AG09319 (cell line): ENCODE results near the gene JARID2.

Experiments
- DNase-seq: peaks from one replicate; pipeline ENCODE4 v3.0.0-alpha.2; 2010; ENCODE audit warnings: low read depth; ENCODE audit errors: extremely low read depth
- TF ChIP-seq, protein P1 (sequence below): IDR thresholded peaks from 2 replicates; pipeline ENCODE4 v1.5.1; 2011; ENCODE audit warnings: low read depth, mild to moderate bottlenecking, inconsistent platforms, low read length, moderate library complexity

The JARID2 gene

DNA sequence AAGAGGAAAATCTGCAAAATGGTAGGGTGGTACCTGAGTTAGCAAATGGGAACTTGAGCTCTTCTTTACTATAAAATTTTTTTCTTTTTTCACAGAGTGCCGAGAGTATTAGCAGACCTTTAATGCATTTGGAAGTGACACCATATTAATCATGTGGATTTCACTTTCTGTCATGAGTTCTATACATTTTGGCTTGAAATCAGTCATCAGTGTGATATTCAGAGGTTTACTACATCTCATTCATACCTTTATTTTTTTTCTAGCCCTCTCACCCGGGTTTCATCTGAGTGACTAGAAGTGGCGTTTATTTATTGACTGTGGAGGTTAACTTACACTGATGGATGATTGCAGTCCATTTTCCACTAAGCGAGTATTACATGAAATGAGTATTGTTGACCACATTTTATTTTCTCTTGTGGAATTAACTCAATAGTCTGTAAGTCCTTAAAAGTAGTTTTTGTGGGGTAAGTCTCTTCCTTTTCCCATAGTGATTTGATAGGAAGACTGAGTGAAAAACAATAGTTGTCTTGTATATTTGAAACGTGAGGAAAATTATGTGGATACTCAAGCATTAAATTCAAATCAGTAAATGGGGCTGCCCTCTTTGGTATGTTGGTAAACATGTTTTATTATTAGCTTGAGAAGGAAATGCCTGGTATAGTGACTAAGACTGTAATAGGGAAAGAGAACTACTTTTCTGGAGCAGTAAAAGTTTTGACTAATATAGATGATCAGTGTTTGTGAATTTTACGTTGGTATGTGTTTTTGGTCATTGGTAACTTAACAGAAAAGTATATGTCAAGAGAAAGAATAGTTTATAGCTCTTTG is 55.5 kb downstream of the JARID2 start:
- TF ChIP-seq, protein P1, sequence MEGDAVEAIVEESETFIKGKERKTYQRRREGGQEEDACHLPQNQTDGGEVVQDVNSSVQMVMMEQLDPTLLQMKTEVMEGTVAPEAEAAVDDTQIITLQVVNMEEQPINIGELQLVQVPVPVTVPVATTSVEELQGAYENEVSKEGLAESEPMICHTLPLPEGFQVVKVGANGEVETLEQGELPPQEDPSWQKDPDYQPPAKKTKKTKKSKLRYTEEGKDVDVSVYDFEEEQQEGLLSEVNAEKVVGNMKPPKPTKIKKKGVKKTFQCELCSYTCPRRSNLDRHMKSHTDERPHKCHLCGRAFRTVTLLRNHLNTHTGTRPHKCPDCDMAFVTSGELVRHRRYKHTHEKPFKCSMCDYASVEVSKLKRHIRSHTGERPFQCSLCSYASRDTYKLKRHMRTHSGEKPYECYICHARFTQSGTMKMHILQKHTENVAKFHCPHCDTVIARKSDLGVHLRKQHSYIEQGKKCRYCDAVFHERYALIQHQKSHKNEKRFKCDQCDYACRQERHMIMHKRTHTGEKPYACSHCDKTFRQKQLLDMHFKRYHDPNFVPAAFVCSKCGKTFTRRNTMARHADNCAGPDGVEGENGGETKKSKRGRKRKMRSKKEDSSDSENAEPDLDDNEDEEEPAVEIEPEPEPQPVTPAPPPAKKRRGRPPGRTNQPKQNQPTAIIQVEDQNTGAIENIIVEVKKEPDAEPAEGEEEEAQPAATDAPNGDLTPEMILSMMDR: no peak
- DNase-seq: no peak

DNA sequence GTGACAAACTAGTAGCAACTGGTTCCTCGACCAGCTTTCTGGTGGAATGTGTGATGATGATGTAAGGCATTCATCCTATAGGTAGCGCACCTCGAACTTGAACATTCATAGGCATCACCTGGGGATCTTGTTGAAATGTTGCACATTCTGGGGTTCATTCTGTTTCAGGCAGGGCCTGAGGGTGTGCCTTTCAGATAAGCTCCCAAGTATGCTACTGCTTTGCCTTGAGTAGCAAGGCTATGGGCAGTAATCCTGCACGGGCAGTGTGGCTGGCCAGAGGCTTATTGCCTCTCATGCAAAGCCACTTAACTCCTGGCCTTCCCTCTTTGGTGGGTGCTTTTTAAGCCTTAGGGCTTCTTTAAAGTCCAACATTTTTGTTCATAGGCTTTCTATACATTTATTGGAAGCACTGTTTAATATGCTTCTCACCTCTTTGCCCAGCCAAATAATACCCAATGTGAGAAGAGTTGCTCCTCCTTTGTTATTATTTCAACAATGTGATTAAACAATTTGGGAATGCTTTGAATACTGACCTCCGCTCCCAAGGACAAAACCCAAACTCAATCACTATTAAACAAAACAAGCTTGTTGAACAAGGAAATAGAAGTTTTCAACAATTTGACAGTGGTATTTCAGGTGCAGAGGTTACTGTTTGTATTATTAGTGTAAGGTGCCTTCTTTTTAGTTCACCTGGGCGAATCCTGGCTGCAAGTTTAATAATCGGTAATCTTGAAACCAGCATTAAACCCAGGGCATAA is 57.5 kb downstream of the JARID2 start:
- DNase-seq: no peak
- TF ChIP-seq, protein P1: no peak

DNA sequence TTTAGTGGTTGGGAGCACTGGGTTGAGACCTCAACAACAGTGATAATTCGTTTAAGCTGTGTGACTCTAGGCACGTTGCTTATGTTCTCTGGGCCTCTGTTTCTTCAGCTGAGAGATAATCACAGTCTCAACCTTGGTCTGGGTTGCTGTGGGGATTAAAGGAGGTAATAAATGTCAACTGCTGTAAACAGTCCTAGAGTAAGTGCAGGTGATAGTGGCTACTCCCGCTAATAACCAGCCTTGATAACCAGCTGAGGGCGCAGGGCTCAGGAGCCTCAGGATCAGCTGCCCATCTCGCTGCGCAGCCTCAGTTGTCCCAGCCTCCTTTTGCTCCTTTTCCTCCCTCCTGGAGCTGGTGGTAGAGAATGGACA is 58.0 kb downstream of the JARID2 start:
- DNase-seq: no peak

DNA sequence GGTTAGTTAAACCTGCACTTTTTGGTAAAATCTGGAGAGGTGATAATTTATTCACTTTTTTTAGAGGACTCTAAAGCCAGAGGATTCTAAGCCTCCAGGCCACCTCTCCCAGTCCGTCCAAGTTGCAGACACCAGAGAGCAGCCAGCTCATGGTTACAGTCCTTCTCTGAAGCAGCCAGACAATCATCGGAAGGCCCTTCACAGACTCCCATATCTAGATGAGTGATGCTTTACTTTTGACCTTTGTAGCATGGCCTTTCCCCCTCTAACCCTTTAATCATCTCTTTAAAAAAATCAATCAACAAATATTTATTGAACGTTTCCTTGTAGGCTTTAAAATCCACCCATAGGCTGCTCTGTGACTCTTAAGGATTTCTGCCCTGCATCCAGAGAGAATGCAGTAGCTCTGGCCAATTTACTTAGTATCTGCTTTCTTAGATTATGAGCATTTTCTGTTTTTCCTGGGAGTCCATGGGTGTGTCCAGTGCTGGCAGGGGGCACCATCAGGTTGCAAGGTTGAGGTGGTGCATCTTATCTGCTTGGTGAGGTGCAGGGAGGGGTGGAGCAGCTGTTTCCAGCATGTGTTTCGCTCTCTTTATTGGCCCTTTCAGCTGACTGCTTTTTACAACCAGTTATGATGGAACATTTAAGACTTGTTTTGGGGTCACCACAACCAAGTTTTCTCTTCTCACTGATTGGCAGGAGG is 58.6 kb downstream of the JARID2 start:
- no peak for DNase-seq
- TF ChIP-seq, protein P1: no peak

More for the DNA sequence above, 58.0 kb downstream of the JARID2 start:
- TF ChIP-seq, protein P1: no peak

DNA sequence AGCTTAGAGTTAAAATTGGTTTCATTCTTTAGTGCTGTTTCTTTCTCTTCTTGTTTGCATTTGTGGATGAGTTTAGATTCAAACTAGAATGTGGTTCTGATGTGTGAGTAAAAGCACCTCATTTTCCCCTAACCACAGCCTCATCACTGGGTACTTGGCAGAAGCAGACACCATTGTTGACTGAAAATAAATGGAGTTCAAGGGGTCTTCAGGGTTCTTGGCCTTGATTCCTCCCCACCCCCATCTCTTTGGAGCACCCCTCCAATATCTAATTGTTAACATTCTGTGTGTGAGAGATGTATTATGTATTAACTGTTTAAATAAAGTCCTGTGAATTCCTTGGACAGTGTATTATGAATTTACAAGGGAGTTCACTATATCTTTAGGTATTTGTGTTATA is 59.6 kb downstream of the JARID2 start:
- TF ChIP-seq, protein P1: no peak
- no peak for DNase-seq

DNA sequence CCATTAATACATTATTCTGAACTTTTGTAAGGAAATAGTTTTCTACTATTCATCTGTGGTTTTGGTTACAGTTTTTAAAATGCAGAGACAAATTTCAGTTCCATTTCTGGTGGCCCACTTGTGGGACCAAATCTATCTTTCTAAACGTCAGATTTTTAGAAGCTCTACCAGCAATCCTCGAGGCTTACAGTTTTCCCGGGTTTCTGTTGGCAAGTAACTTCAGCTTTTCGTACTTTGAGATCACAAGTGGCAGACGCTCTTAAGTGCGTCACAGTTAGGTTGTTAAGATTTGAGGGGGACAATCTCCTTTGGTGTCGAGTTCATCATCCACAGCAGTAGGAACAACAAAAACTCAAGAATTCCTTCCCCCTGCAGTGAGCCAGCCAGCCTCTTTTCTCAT is 60.0 kb downstream of the JARID2 start:
- no peak for DNase-seq
- TF ChIP-seq, protein P1: no peak
